NCI-H2081 treated with DMSO at 0.1 percent for 48 hours (cell line): ENCODE data around the gene HTN1.
"Not testable (repeated sequence)": the region's sequence is repeated elsewhere in the genome, so short reads cannot be mapped to it uniquely, and the experiment has no call there.

ENCODE experiments used
- DNase-seq: peaks from one replicate; lab custom pipeline; 2025; lab: John Stamatoyannopoulos, UW

The HTN1 gene

GRCh38 chr4:70050138-70050537, at the start of gene HTN1:
HTN1 (plus strand) TSS chr4:70050438; CDS start chr4:70053077, 2,639 bp downstream.
- not testable (repeated sequence) for DNase-seq

- DNase-seq = no peak
Observed at GRCh38 chr4:70000711-70001110, 49.5 kb upstream of the HTN1 start.

GRCh38 chr4:70002507-70002906, 47.7 kb upstream of the HTN1 start:
- no peak for DNase-seq

- DNase-seq = no peak
Observed at GRCh38 chr4:70008771-70009170, 41.5 kb upstream of the HTN1 start.

GRCh38 chr4:70019006-70019405, 31.2 kb upstream of the HTN1 start:
- DNase-seq = not testable (repeated sequence)

GRCh38 chr4:70023218-70023617, 27.0 kb upstream of the HTN1 start:
- no peak for DNase-seq

GRCh38 chr4:70027011-70027410, 23.2 kb upstream of the HTN1 start:
- no peak for DNase-seq

- not testable (repeated sequence) for DNase-seq
Observed at GRCh38 chr4:70028159-70028558, 22.1 kb upstream of the HTN1 start, which contains the start of gene HTN3. HTN3 (plus strand) TSS chr4:70028459; CDS start chr4:70030741, 2,282 bp downstream.

GRCh38 chr4:70037559-70037958, 12.7 kb upstream of the HTN1 start:
- not testable (repeated sequence) for DNase-seq

- DNase-seq = not testable (repeated sequence)
Observed at GRCh38 chr4:70039928-70040327, 10.3 kb upstream of the HTN1 start.

- no peak for DNase-seq
Observed at GRCh38 chr4:70041652-70042286, 8.5 kb upstream of the HTN1 start.

GRCh38 chr4:70056534-70056933, 6.3 kb downstream of the HTN1 start:
- DNase-seq = not testable (repeated sequence)

- DNase-seq = no peak
Observed at GRCh38 chr4:70057651-70058050, 7.4 kb downstream of the HTN1 start.

GRCh38 chr4:70059149-70059548, 8.9 kb downstream of the HTN1 start:
- DNase-seq = no peak

- DNase-seq = no peak
Observed at GRCh38 chr4:70062000-70062399, 11.8 kb downstream of the HTN1 start.

- no peak for DNase-seq
Observed at GRCh38 chr4:70080205-70080604, 30.0 kb downstream of the HTN1 start.

- no peak for DNase-seq
Observed at GRCh38 chr4:70099206-70099605, 49.0 kb downstream of the HTN1 start.
